Lung (tissue), 12 donors: ENCODE measurements around the gene UBA6. TPM values are rescaled to one million over a fixed set of nuclear protein-coding genes. Genes with fewer than 3 reads are reported as not detected.
A peak's percentile ranks its signal among the peaks of the same experiment; 100 is the strongest.

Experiments
- ATAC-seq: fragments of 200-7000 bp; cut with Tn5 transposase; one replicate; pipeline ENCODE4 v1.9.1; 2020; ENCODE audit warnings: moderate number of reproducible peaks; ENCODE audit not compliant: insufficient read depth, low FRiP score
- DNase-seq, 3 donors: peaks; one replicate each; pipeline ENCODE4 v3.0.0-alpha.2; 2013 to 2017
- H3K27ac ChIP-seq, 2 donors: one replicate each; pipeline ENCODE4 v1.5.1; 2013; ENCODE audit warnings: mild to moderate bottlenecking in 2 of 2, moderate library complexity in 2 of 2, control low read depth in 1 of 2, inconsistent platforms in 1 of 2, low read depth in 1 of 2, low read length in 1 of 2
- H3K27me3 ChIP-seq, 3 donors: one replicate each; pipeline ENCODE4 v1.5.1; 2013; ENCODE audit warnings: low read length in 2 of 3; ENCODE audit not compliant: control insufficient read depth in 3 of 3, insufficient read depth in 3 of 3
- H3K36me3 ChIP-seq, 4 donors: one replicate each; pipeline ENCODE4 v1.5.1; 2013; ENCODE audit warnings: low read length in 4 of 4, mild to moderate bottlenecking in 1 of 4, moderate library complexity in 1 of 4; ENCODE audit not compliant: control insufficient read depth in 4 of 4, insufficient read depth in 4 of 4
- H3K4me1 ChIP-seq, 5 donors: one replicate each; pipeline ENCODE4 v1.5.1; 2013; ENCODE audit warnings: low read length in 5 of 5, mild to moderate bottlenecking in 2 of 5, moderate library complexity in 1 of 5; ENCODE audit not compliant: control insufficient read depth in 5 of 5, insufficient read depth in 5 of 5
- H3K4me3 ChIP-seq: one replicate; pipeline ENCODE4 v1.5.1; 2013; ENCODE audit warnings: mild to moderate bottlenecking, control low read depth, moderate library complexity
- H3K9ac ChIP-seq, 2 donors: one replicate each; pipeline ENCODE4 v1.5.1; 2013; ENCODE audit warnings: low read length in 2 of 2, control low read depth in 1 of 2; ENCODE audit not compliant: insufficient read depth in 1 of 2
- H3K9me3 ChIP-seq, 4 donors: one replicate each; pipeline ENCODE4 v1.5.1; 2013; ENCODE audit warnings: low read length in 3 of 4, mild to moderate bottlenecking in 1 of 4, moderate library complexity in 1 of 4; ENCODE audit not compliant: control insufficient read depth in 4 of 4, insufficient read depth in 3 of 4
- CTCF ChIP-seq: IDR thresholded peaks from 2 replicates; pipeline ENCODE4 v1.5.1; 2012; ENCODE audit warnings: mild to moderate bottlenecking; ENCODE audit errors: control extremely low read depth, extremely low read depth
- WGBS, 2 donors: extraction: QIAGEN DNeasy Blood & Tissue Kit; methylation state at CpG; one replicate each; pipeline ENCODE4 v1.1.7; 2013; 5-methylcytosine and 5-hydroxymethylcytosine counted together
- polyA plus RNA-seq, 2 donors: library from polyadenylated mRNA; stranded (reverse); fragments of 200-250 nt; gene quantifications; one replicate each; pipeline ENCODE4 v1.2.1, GENCODE V29; 2013
- total RNA-seq, 2 donors: library from RNA; depleted of rRNA in 1 of 2; stranded (reverse); fragments of >200 nt in 1 of 2; gene quantifications; one replicate each; pipeline ENCODE4 v1.2.1, GENCODE V29; 2014 to 2021
- donor health status: control.
- donor health status: control.
- donor health status: Bipolar disorder and iron deficiency.
- donor health status: healthy.
- donor health status: DM: yes; HTN: yes; CAD: no.

Gene UBA6
- total and polyA plus RNA-seq, 4 donors: 6.4 to 67.0 (median 28.0) TPM

GRCh38 chr4:67700116-67700737, 728 bp downstream of the UBA6 start:
- Histone ChIP-seq H3K27ac (peak overlapping the region; percentile 79 to 95), H3K4me3 (peak overlapping the region; percentile 94), H3K4me1 (peaks cover 0 to 16% (median 2%) of the 10 kb centered on the region in 5 donors), H3K36me3 (peaks cover 0 to 3% (median 0%) of the 10 kb centered on the region in 4 donors), H3K27me3 (no peaks in the 10 kb centered on the region), H3K9me3 (no peaks in the 10 kb centered on the region), H3K9ac (peak overlapping the region; percentile 94 to 95)
- peak in 2 of 3 donors; percentile 33 to 50 for DNase-seq
- no peak for ATAC-seq
- no peak for TF ChIP-seq CTCF
- WGBS, 2 donors: 13 to 14% methylated on average over 11 of the region's 11 CpGs

- ATAC-seq (no peak), DNase-seq (no peak)
- H3K36me3 ChIP-seq: peaks cover 0 to 3% (median 0%) of the 10 kb centered on the region in 4 donors
- H3K9me3 ChIP-seq: no peaks in the 10 kb centered on the region
- peaks cover 0 to 16% (median 2%) of the 10 kb centered on the region in 5 donors for H3K4me1 ChIP-seq
- no peak for TF ChIP-seq CTCF
- no peaks in the 10 kb centered on the region for H3K27me3 ChIP-seq
- H3K27ac ChIP-seq: no peak overlapping the region
- H3K4me3 ChIP-seq: no peak overlapping the region
- no peak overlapping the region for H3K9ac ChIP-seq
- WGBS, 2 donors: 92 to 95% methylated on average over 18 of the region's 18 CpGs
Measured at GRCh38 chr4:67699603-67700002, 1.4 kb downstream of the UBA6 start.

- no peak for DNase-seq
- Histone ChIP-seq H3K27me3 (no peaks in the 10 kb centered on the region), H3K9ac (no peak overlapping the region), H3K9me3 (no peaks in the 10 kb centered on the region), H3K4me1 (peaks cover 0 to 16% (median 2%) of the 10 kb centered on the region in 5 donors), H3K36me3 (peaks cover 0 to 3% (median 0%) of the 10 kb centered on the region in 4 donors), H3K27ac (no peak overlapping the region), H3K4me3 (no peak overlapping the region)
- 75 to 82% methylated on average over 7 of the region's 7 CpGs for WGBS, 2 donors
- no peak for TF ChIP-seq CTCF
- no peak for ATAC-seq
Measured at GRCh38 chr4:67697860-67698687, 2.9 kb downstream of the UBA6 start.
